H1 (cell line): ENCODE results near the gene SIGLEC11. TPM values are rescaled to one million over a fixed set of nuclear protein-coding genes. Genes with fewer than 3 reads are reported as not detected.

Experiments
- CTCF ChIA-PET: fragments of 300-600 bp; sonication (Branson Sonifier 250); formaldehyde crosslinking; loops from one replicate; lab custom pipeline; 2021; ENCODE audit not compliant: partially characterized antibody; lab: Charles Lee
- POLR2A ChIA-PET: fragments of 300-600 bp; sonication (Branson Sonifier 250); formaldehyde crosslinking; loops from one replicate; lab custom pipeline; 2021; ENCODE audit warnings: inconsistent platforms; ENCODE audit not compliant: partially characterized antibody; lab: Charles Lee
- DNase-seq, 2 experiments: peaks; one replicate each; pipeline versions ENCODE4 v3.0.0 to v3.0.0-alpha.2; 2010 to 2022; ENCODE audit warnings: low spot score in 2 of 2, low read depth in 1 of 2, mixed read lengths in 1 of 2
- FAIRE-seq: peaks from 2 replicates; lab custom pipeline; 2011; peaks lifted over from hg19 to GRCh38; lab: Jason Lieb, UNC
- H2AFZ ChIP-seq: 2 replicates; pipeline ENCODE4 v1.8.1; 2012; ENCODE audit warnings: low read length, inconsistent platforms
- H2AK5ac ChIP-seq: 2 replicates; pipeline ENCODE4 v1.6.1; 2013; ENCODE audit warnings: low read depth, low read length
- H2BK120ac ChIP-seq: replicated peaks from 2 replicates; pipeline ENCODE3; 2013; ENCODE audit warnings: low read depth, low read length, inconsistent platforms
- H2BK12ac ChIP-seq: 2 replicates; pipeline ENCODE4 v1.6.1; 2013; ENCODE audit warnings: low read depth, low read length
- H2BK15ac ChIP-seq: 2 replicates; pipeline ENCODE4 v1.6.1; 2013; ENCODE audit warnings: low read length
- H2BK20ac ChIP-seq: 2 replicates; pipeline ENCODE4 v1.6.1; 2013; ENCODE audit warnings: low read length
- H2BK5ac ChIP-seq: 2 replicates; pipeline ENCODE4 v1.6.1; 2013; ENCODE audit warnings: low read depth, low read length
- H3K14ac ChIP-seq: 2 replicates; pipeline ENCODE4 v1.6.1; 2013; ENCODE audit warnings: inconsistent platforms; ENCODE audit not compliant: insufficient read length
- H3K18ac ChIP-seq: 2 replicates; pipeline ENCODE4 v1.6.1; 2013; ENCODE audit warnings: low read length; ENCODE audit errors: extremely low read depth
- H3K23ac ChIP-seq: 2 replicates; pipeline ENCODE4 v1.6.1; 2013; ENCODE audit warnings: inconsistent platforms; ENCODE audit not compliant: insufficient read length
- H3K23me2 ChIP-seq: 2 replicates; pipeline ENCODE4 v1.6.1; 2013; ENCODE audit warnings: low read depth, low read length
- H3K27ac ChIP-seq: 2 replicates; pipeline ENCODE4 v1.6.1; 2011; ENCODE audit warnings: low read depth, low read length, inconsistent platforms
- H3K27me3 ChIP-seq, 4 experiments: replicated peaks in 1 of 4; 1 replicate in 1 of 4; 2 replicates in 3 of 4; pipeline versions ENCODE4 v1.6.1 to v1.8.1; 2011 to 2013; ENCODE audit warnings: low read length in 3 of 4, mild to moderate bottlenecking in 3 of 4, inconsistent platforms in 2 of 4, mixed read lengths in 2 of 4, moderate library complexity in 1 of 4; ENCODE audit not compliant: control insufficient read depth in 3 of 4, insufficient read depth in 3 of 4; ENCODE audit errors: extremely low read depth in 1 of 4
- H3K36me3 ChIP-seq, 4 experiments: 2 replicates each; pipeline versions ENCODE4 v1.6.1 to v1.8.1; 2011 to 2013; ENCODE audit warnings: mild to moderate bottlenecking in 4 of 4, low read length in 3 of 4, moderate library complexity in 2 of 4, control low read depth in 1 of 4, inconsistent platforms in 1 of 4; ENCODE audit not compliant: insufficient read depth in 4 of 4, control insufficient read depth in 2 of 4
- H3K4ac ChIP-seq: replicated peaks from 2 replicates; pipeline ENCODE3; 2013; ENCODE audit warnings: low read length, low read depth, mixed read lengths, inconsistent platforms; ENCODE audit not compliant: insufficient read length
- H3K4me1 ChIP-seq, 4 experiments: replicated peaks in 1 of 4; 1 replicate in 1 of 4; 2 replicates in 3 of 4; pipeline versions ENCODE4 v1.6.1 to v1.8.1; 2011 to 2013; ENCODE audit warnings: low read length in 3 of 4, inconsistent platforms in 2 of 4, mixed read lengths in 1 of 4; ENCODE audit not compliant: insufficient read depth in 4 of 4, control insufficient read depth in 3 of 4
- H3K4me2 ChIP-seq, 2 experiments: 2 replicates each; pipeline versions ENCODE4 v1.6.1 to v1.8.1; 2011 to 2013; ENCODE audit warnings: low read depth in 2 of 2, low read length in 2 of 2, control low read depth in 1 of 2, inconsistent platforms in 1 of 2, mild to moderate bottlenecking in 1 of 2; ENCODE audit not compliant: insufficient read depth in 1 of 2
- H3K4me3 ChIP-seq, 4 experiments: fragments of 200-600, 300-600 bp in 1 of 4; sonication (generic), shearing (Covaris generic), sonication (Bioruptor Twin) in 1 of 4; 2 replicates each; pipeline versions ENCODE4 v1.5.1 to v1.8.1; 2011 to 2016; ENCODE audit warnings: low read length in 4 of 4, low read depth in 3 of 4, control low read depth in 2 of 4, inconsistent platforms in 2 of 4, mild to moderate bottlenecking in 2 of 4, mixed read lengths in 1 of 4, moderate library complexity in 1 of 4; ENCODE audit not compliant: insufficient read depth in 2 of 4; ENCODE audit errors: extremely low read depth in 1 of 4
- H3K56ac ChIP-seq: replicated peaks from 2 replicates; pipeline ENCODE3; 2013; ENCODE audit warnings: low read depth, mild to moderate bottlenecking, mixed read lengths, low read length, inconsistent platforms; ENCODE audit not compliant: insufficient read length
- H3K79me1 ChIP-seq: 2 replicates; pipeline ENCODE4 v1.6.1; 2013; ENCODE audit warnings: low read depth, low read length, control low read depth
- H3K79me2 ChIP-seq, 2 experiments: 2 replicates each; pipeline versions ENCODE4 v1.6.1 to v1.8.1; 2012 to 2013; ENCODE audit warnings: low read length in 2 of 2, mild to moderate bottlenecking in 2 of 2, inconsistent platforms in 1 of 2; ENCODE audit not compliant: insufficient read depth in 2 of 2, control insufficient read depth in 1 of 2
- H3K9ac ChIP-seq, 4 experiments: replicated peaks in 1 of 4; 1 replicate in 1 of 4; 2 replicates in 3 of 4; pipeline versions ENCODE4 v1.6.1 to v1.8.1; 2011 to 2013; ENCODE audit warnings: low read depth in 3 of 4, low read length in 3 of 4, control low read depth in 2 of 4, mild to moderate bottlenecking in 2 of 4, moderate library complexity in 2 of 4, inconsistent platforms in 1 of 4; ENCODE audit errors: extremely low read depth in 1 of 4
- H3K9me3 ChIP-seq, 2 experiments: 2 replicates each; pipeline versions ENCODE4 v1.6.1 to v1.8.1; 2012 to 2013; ENCODE audit warnings: mild to moderate bottlenecking in 2 of 2, moderate library complexity in 2 of 2, control low read depth in 1 of 2, inconsistent platforms in 1 of 2, low read depth in 1 of 2, low read length in 1 of 2, mixed read lengths in 1 of 2; ENCODE audit not compliant: insufficient read depth in 2 of 2
- H4K20me1 ChIP-seq, 2 experiments: replicated peaks in 1 of 2; 2 replicates each; pipeline versions ENCODE3 to v1.8.1; 2011 to 2013; ENCODE audit warnings: inconsistent platforms in 2 of 2, low read length in 2 of 2, mild to moderate bottlenecking in 1 of 2; ENCODE audit not compliant: insufficient read depth in 2 of 2, control insufficient read depth in 1 of 2
- H4K5ac ChIP-seq: 2 replicates; pipeline ENCODE4 v1.6.1; 2013; ENCODE audit warnings: low read length, low read depth, mixed read lengths, inconsistent platforms; ENCODE audit not compliant: insufficient read length
- H4K8ac ChIP-seq: 2 replicates; pipeline ENCODE4 v1.8.0; 2013; ENCODE audit warnings: mild to moderate bottlenecking, moderate library complexity, low read length, inconsistent platforms; ENCODE audit not compliant: insufficient read depth; ENCODE audit errors: extremely low read depth
- H4K91ac ChIP-seq: replicated peaks from 2 replicates; pipeline ENCODE3; 2013; ENCODE audit warnings: low read length, mixed read lengths, inconsistent platforms; ENCODE audit not compliant: insufficient read length
- JUND ChIP-seq: IDR thresholded peaks from 2 replicates; pipeline ENCODE4 v1.6.1; 2011; ENCODE audit warnings: mild to moderate bottlenecking, improper control_type of control experiment, low read length
- WGBS, 2 experiments: shearing (Covaris generic) in 1 of 2; methylation state at CpG; one replicate each; pipeline versions ENCODE4 v1.1.6 to v1.1.7; 2013 to 2015; ENCODE audit warnings: low lambda C conversion rate in 2 of 2, mixed read lengths in 2 of 2, inconsistent platforms in 1 of 2, low coverage in 1 of 2, missing lambda C conversion rate in 1 of 2; ENCODE audit not compliant: insufficient replicate concordance in 2 of 2, insufficient coverage in 1 of 2, insufficient read length in 1 of 2; ENCODE audit errors: extremely low coverage in 1 of 2, missing lambda C conversion rate in 1 of 2; 5-methylcytosine and 5-hydroxymethylcytosine counted together
- polyA plus RNA-seq, 7 experiments: library from polyadenylated mRNA; depleted of rRNA in 3 of 7; stranded (reverse) in 5 of 7; unstranded in 2 of 7; fragments of >200 nt in 5 of 7; fragments of 200-250 nt in 2 of 7; gene quantifications; 1 replicate in 5 of 7; 2 replicates in 1 of 7; 4 replicates in 1 of 7; pipeline versions ENCODE4 v1.2.1 to v1.2.3, GENCODE V29; 2011 to 2013; ENCODE audit warnings: missing spikeins in 2 of 7, mixed read lengths in 2 of 7
- total RNA-seq: library from RNA; stranded (reverse); fragmentation: NEBNext Ultra II Directional; extraction: Animal tissue kit (Norgen Biotek cat#: 25700); gene quantifications from 2 replicates; pipeline ENCODE4 v1.2.1, GENCODE V29; 2021

Gene SIGLEC11
- total and polyA plus RNA-seq, 2 of the 8 experiments (the other 6 are each of a cell fraction or from before 2014, with no cell fraction given) = 0.18 TPM; not detected in 1

DNA sequence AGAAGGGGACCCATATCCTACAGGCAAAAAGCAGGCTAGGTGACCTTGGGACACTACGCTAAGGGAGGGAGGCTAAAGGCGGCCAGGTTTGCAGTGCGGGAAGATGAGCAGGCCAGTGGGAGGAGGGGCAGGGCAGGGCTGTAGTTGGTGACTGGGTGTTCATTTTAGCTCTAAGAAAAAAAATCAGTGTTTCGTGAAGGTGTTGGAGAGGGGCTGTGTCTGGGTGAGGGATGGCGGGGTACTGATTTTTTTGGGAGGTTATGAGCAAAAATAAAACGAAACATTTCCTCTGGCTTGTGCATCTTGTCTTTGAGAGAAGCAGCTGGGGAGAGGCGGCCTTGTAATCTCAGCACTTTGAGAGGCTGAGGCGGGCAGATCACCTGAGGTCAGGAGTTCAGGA, 27.3 kb downstream of the SIGLEC11 start:
- Histone ChIP-seq H3K23ac (no peak overlapping the region), H3K14ac (no peak overlapping the region), H3K36me3 (no peaks in the 10 kb centered on the region), H2BK12ac (no peak overlapping the region), H3K27ac (no peak overlapping the region), H3K79me1 (peaks cover 2% of the 10 kb centered on the region; the same call in 1 of the 2 replicates), H3K9me3 (no peaks in the 10 kb centered on the region), H2AFZ (no peak overlapping the region), H2BK15ac (no peak overlapping the region), H3K9ac (no peak overlapping the region), H3K79me2 (peaks cover 1 to 6% of the 10 kb centered on the region in 2 experiments), H3K4me3 (no peak overlapping the region), H3K4ac (no peak overlapping the region), H4K91ac (no peak overlapping the region), H2BK5ac (no peak overlapping the region), H4K5ac (no peak overlapping the region), H3K4me2 (no peak overlapping the region), H3K4me1 (peaks cover 0 to 2% (median 0%) of the 10 kb centered on the region in 4 experiments; a peak in 2 of 7 replicates), H3K27me3 (no peaks in the 10 kb centered on the region), H3K23me2 (peaks cover 5% of the 10 kb centered on the region), H3K56ac (no peak overlapping the region), H4K8ac (no peak overlapping the region), H2BK120ac (no peak overlapping the region), H3K18ac (no peak overlapping the region), H2BK20ac (no peak overlapping the region), H2AK5ac (0 out of 2 replicates have a peak overlapping the region, but pooled peaks have one; percentile 75), H4K20me1 (no peaks in the 10 kb centered on the region)
- no peak for TF ChIP-seq JUND
- DNase-seq = no peak
- ChIA-PET CTCF (interaction anchor here (0.8 to 1.6 kb wide), 3 partner anchors 13 to 53 kb away, joined by 3 to 14 read pairs (median 4); no protein-coding TSS in a partner anchor), POLR2A (interaction anchor here (0.8 to 4.1 kb wide), 9 partner anchors 9 to 167 kb away, joined by 3 to 36 read pairs (median 5); no protein-coding TSS in a partner anchor)
- 81% methylated on average over 8 of the region's 8 CpGs; no CpG with 5 or more reads in 1 of the 2 experiments for WGBS, 2 experiments
- no peak for FAIRE-seq
